ENCODE data around the gene TNPO2. TPM values are rescaled to one million over a fixed set of nuclear protein-coding genes. Genes with fewer than 3 reads are reported as not detected.

The TNPO2 gene
- total and polyA plus RNA-seq, 2 experiments from 2014 or later, result 37.1 to 83.0 TPM

DNA sequence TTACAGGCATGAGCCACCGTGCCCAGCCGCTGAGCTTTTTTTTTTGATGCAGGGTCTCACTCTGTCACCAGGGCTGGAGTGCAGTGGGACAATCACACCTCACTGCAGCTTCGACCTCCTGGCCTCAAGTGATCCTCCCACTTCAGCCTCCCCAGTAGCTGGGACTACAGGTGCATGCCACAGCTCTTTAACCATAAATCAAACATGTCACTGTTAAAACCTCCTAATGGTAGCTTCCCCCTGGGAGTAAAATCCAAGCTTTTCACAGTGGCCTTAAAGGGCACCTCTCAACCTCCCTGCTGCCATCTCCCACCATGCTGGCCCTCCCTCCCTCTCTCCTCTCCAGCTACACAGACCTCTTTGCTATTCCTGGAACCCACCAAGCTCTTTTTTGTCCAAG, 37.9 kb downstream of the TNPO2 start:
- Histone ChIP-seq H3K36me3 (ENCODE audit: insufficient read depth) (no peaks in the 10 kb centered on the region), H3K27ac (ENCODE audit: low read depth) (no peak overlapping the region), H3K79me2 (replicated peaks; ENCODE audit: insufficient read depth) (no peaks in the 10 kb centered on the region), H3K4me3 (no peak overlapping the region), H3K4me1 (ENCODE audit: insufficient read depth) (no peaks in the 10 kb centered on the region), H3K4me2 (no peak overlapping the region), H3F3A (replicated peaks; ENCODE audit: low read depth) (no peaks in the 10 kb centered on the region), H3K27me3 (ENCODE audit: insufficient read depth) (no peaks in the 10 kb centered on the region), H2AFZ (no peak overlapping the region), H4K20me1 (replicated peaks; ENCODE audit: insufficient read depth) (no peaks in the 10 kb centered on the region), H3K9me2 (ENCODE audit: insufficient read depth) (no peaks in the 10 kb centered on the region)
- Mint-ChIP-seq H3K27me3 (ENCODE audit: insufficient read depth, low read depth, poor library complexity) (peaks cover 19% of the 10 kb centered on the region), H3K36me3 (ENCODE audit: low read depth) (peaks cover 4% of the 10 kb centered on the region), H3K27ac (no peak overlapping the region), H3K9me3 (peaks cover 4% of the 10 kb centered on the region; the same call in 1 of the 3 replicates), H3K4me3 (no peak overlapping the region), H3K4me1 (peaks cover 2% of the 10 kb centered on the region; the same call in 2 of the 3 replicates)
- no peak for TF ChIP-seq POLR2AphosphoS5 (IDR thresholded peaks at IDR 0.05; ENCODE audit: low read depth)
- TF ChIP-seq NANOG (IDR thresholded peaks at IDR 0.05; ENCODE audit: borderline replicate concordance), result no peak
- TF ChIP-seq REST (IDR thresholded peaks at IDR 0.05; ENCODE audit: unreplicated experiment), result no peak
- TF ChIP-seq EZH2 (IDR thresholded peaks at IDR 0.05; ENCODE audit: low read depth, unreplicated experiment), result no peak
- no peak for TF ChIP-seq ZNF114 (CRISPR knock-in tag; IDR thresholded peaks at IDR 0.05)
- TF ChIP-seq ZNF331 (CRISPR knock-in tag; IDR thresholded peaks at IDR 0.05; ENCODE audit: low read depth), result no peak
- no peak for TF ChIP-seq ZNF462 (CRISPR knock-in tag; IDR thresholded peaks at IDR 0.05)
- TF ChIP-seq CREB1 (CRISPR knock-in tag; IDR thresholded peaks at IDR 0.05; ENCODE audit: low read depth), result no peak
- TF ChIP-seq, protein P1, sequence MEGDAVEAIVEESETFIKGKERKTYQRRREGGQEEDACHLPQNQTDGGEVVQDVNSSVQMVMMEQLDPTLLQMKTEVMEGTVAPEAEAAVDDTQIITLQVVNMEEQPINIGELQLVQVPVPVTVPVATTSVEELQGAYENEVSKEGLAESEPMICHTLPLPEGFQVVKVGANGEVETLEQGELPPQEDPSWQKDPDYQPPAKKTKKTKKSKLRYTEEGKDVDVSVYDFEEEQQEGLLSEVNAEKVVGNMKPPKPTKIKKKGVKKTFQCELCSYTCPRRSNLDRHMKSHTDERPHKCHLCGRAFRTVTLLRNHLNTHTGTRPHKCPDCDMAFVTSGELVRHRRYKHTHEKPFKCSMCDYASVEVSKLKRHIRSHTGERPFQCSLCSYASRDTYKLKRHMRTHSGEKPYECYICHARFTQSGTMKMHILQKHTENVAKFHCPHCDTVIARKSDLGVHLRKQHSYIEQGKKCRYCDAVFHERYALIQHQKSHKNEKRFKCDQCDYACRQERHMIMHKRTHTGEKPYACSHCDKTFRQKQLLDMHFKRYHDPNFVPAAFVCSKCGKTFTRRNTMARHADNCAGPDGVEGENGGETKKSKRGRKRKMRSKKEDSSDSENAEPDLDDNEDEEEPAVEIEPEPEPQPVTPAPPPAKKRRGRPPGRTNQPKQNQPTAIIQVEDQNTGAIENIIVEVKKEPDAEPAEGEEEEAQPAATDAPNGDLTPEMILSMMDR (conservative IDR thresholded peaks at IDR 0.05; ENCODE audit: low read depth in 2 of 2), result no peak
- no peak for TF ChIP-seq JUNB (IDR thresholded peaks at IDR 0.05; ENCODE audit: unreplicated experiment)
- TF ChIP-seq STAT1 (IDR thresholded peaks at IDR 0.05; ENCODE audit: unreplicated experiment), result no peak
- ATAC-seq (no peak), DNase-seq (ENCODE audit: low spot score) (no peak)

Data from GM23338 (cell line).